Neural progenitor cell (in vitro differentiated cells): ENCODE measurements around the gene KDM2A. TPM values are rescaled to one million over a fixed set of nuclear protein-coding genes. Genes with fewer than 3 reads are reported as not detected.
"Not testable (repeated sequence)": the region's sequence is repeated elsewhere in the genome, so short reads cannot be mapped to it uniquely, and the experiment has no call there.

Experiments
- DNase-seq: peaks from one replicate; pipeline ENCODE4 v3.0.0-alpha.2; 2016; ENCODE audit warnings: low spot score
- H2AFZ ChIP-seq: fragments of 200-600 bp; sonication (generic); replicated peaks from 2 replicates; pipeline ENCODE4 v1.6.1; 2016; ENCODE audit warnings: antibody characterized with exemption
- H3F3A ChIP-seq: fragments of 200-600 bp; sonication (generic); 2 replicates; pipeline ENCODE4 v1.6.1; 2016; ENCODE audit warnings: antibody characterized with exemption, low read depth
- H3K27ac ChIP-seq: fragments of 200-600 bp; sonication (generic); 2 replicates; pipeline ENCODE4 v1.5.1; 2016; ENCODE audit warnings: mild to moderate bottlenecking
- H3K27me3 ChIP-seq: fragments of 200-600 bp; sonication (generic); 2 replicates; pipeline ENCODE4 v1.6.1; 2016; ENCODE audit warnings: mild to moderate bottlenecking, moderate library complexity
- H3K36me3 ChIP-seq: fragments of 200-600 bp; sonication (generic); 2 replicates; pipeline ENCODE4 v1.5.1; 2016
- H3K4me1 ChIP-seq: fragments of 200-600 bp; sonication (generic); 2 replicates; pipeline ENCODE4 v1.6.1; 2016; ENCODE audit warnings: mixed run types
- H3K4me2 ChIP-seq: fragments of 200-600 bp; sonication (generic); 2 replicates; pipeline ENCODE4 v1.6.1; 2016
- H3K4me3 ChIP-seq: fragments of 200-600 bp; sonication (generic); 2 replicates; pipeline ENCODE4 v1.5.1; 2016
- H3K79me2 ChIP-seq: fragments of 200-600 bp; sonication (generic); 2 replicates; pipeline ENCODE4 v1.6.1; 2016; ENCODE audit warnings: low read depth
- H3K9ac ChIP-seq: fragments of 200-600 bp; sonication (generic); 2 replicates; pipeline ENCODE4 v1.6.1; 2016
- H3K9me3 ChIP-seq: fragments of 200-600 bp; sonication (generic); 2 replicates; pipeline ENCODE4 v1.5.1; 2016; ENCODE audit warnings: low read depth
- H4K20me1 ChIP-seq: fragments of 200-600 bp; sonication (generic); 2 replicates; pipeline ENCODE4 v1.6.1; 2016; ENCODE audit warnings: low read depth
- H3K27ac Mint-ChIP-seq: 3 replicates; pipeline ENCODE4 v1.8.0; 2021; ENCODE audit warnings: mixed read lengths
- H3K27me3 Mint-ChIP-seq: 2 replicates; pipeline ENCODE4 v1.8.0; 2022; ENCODE audit warnings: low read depth, mild to moderate bottlenecking, inconsistent platforms, moderate library complexity, mixed read lengths; ENCODE audit not compliant: insufficient read depth
- H3K36me3 Mint-ChIP-seq: 3 replicates; pipeline ENCODE4 v1.8.0; 2021; ENCODE audit warnings: mixed read lengths
- H3K4me1 Mint-ChIP-seq: 3 replicates; pipeline ENCODE4 v1.8.0; 2021; ENCODE audit warnings: mixed read lengths
- H3K4me3 Mint-ChIP-seq: 3 replicates; pipeline ENCODE4 v1.8.0; 2021; ENCODE audit warnings: mild to moderate bottlenecking, moderate library complexity, mixed read lengths
- H3K9me3 Mint-ChIP-seq: 3 replicates; pipeline ENCODE4 v1.8.0; 2020; ENCODE audit warnings: mixed read lengths
- EZH2 ChIP-seq: fragments of 200-600 bp; sonication (generic); IDR thresholded peaks from 2 replicates; pipeline ENCODE4 v1.6.1; 2017; ENCODE audit warnings: antibody characterized with exemption, mild to moderate bottlenecking, moderate library complexity
- EZH2phosphoT487 ChIP-seq: fragments of 200-600 bp; sonication (generic); IDR thresholded peaks from 2 replicates; pipeline ENCODE4 v1.6.1; 2017; ENCODE audit warnings: antibody characterized with exemption
- total RNA-seq: library from RNA; depleted of rRNA; stranded (reverse); fragments of >200 nt; gene quantifications from 2 replicates; pipeline ENCODE4 v1.2.3, GENCODE V29; 2015; ENCODE audit warnings: low replicate concordance
- TF ChIP-seq, protein P1 (sequence below): fragments of 200-600 bp; sonication (generic); IDR thresholded peaks from 2 replicates; pipeline ENCODE4 v1.5.1; 2017; ENCODE audit warnings: antibody characterized with exemption, mild to moderate bottlenecking

KDM2A gene
- total RNA-seq, 1 donor from 2014 or later, result 49.5 TPM

DNA sequence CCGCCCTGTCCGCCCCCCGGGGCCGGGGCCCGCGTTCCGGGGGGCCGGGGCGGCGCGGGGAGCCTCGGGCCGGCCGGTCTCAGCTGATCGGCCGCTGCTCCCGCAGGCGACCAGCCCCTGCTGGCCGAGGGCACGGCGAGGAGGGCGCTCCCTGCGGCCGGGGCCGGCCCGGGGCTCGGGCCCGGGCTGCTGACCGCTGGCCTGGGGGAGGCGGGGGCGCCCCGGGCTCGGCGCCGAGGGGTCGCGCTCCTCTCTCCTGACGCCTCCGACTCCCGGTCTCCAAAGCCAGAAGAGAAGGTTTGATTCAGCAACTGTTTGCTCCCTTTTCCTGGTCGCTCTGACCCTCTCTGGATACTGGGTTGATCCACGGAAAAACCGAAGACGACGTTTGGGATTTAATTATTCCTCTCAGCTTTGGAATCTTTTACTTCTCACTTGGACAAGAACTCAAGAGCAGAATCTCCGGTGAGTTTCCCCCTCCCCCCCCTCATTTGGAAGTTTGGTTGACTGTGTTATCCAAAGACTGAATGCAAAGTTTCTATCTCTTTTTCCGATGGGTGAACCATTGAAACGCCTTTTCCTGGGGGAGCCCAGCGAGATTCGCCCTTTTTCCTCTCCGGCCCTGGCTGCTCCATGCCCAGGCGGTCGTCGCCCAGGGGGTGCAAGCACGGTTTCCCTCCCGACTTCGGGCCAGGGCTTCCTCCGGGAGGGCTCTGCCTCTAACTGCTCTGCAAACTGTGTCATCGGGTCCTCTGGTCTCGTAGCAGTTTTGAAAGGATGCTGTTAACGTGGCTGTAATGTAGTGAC lies 725 bp downstream of the KDM2A start:
- Mint-ChIP-seq H3K36me3 (peaks cover 9% of the 10 kb centered on the region), H3K4me3 (peak overlapping the region; percentile 93), H3K9me3 (no peaks in the 10 kb centered on the region), H3K27me3 (peaks cover 11% of the 10 kb centered on the region), H3K27ac (peak overlapping the region; percentile 98), H3K4me1 (peaks cover 20% of the 10 kb centered on the region)
- H3K4me1 ChIP-seq, result peaks cover 23% of the 10 kb centered on the region
- peaks cover 63% of the 10 kb centered on the region for H3K79me2 ChIP-seq
- no peak for TF ChIP-seq EZH2phosphoT487
- TF ChIP-seq, protein P1, sequence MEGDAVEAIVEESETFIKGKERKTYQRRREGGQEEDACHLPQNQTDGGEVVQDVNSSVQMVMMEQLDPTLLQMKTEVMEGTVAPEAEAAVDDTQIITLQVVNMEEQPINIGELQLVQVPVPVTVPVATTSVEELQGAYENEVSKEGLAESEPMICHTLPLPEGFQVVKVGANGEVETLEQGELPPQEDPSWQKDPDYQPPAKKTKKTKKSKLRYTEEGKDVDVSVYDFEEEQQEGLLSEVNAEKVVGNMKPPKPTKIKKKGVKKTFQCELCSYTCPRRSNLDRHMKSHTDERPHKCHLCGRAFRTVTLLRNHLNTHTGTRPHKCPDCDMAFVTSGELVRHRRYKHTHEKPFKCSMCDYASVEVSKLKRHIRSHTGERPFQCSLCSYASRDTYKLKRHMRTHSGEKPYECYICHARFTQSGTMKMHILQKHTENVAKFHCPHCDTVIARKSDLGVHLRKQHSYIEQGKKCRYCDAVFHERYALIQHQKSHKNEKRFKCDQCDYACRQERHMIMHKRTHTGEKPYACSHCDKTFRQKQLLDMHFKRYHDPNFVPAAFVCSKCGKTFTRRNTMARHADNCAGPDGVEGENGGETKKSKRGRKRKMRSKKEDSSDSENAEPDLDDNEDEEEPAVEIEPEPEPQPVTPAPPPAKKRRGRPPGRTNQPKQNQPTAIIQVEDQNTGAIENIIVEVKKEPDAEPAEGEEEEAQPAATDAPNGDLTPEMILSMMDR, result peak; percentile 15
- TF ChIP-seq EZH2, result no peak
- H4K20me1 ChIP-seq, result peaks cover 51% of the 10 kb centered on the region
- H3K9me3 ChIP-seq, result no peaks in the 10 kb centered on the region
- peaks cover 28% of the 10 kb centered on the region for H3F3A ChIP-seq
- peak; percentile 66 for DNase-seq
- H3K4me2 ChIP-seq, result peak overlapping the region; percentile 95
- no peak overlapping the region for H2AFZ ChIP-seq
- peak overlapping the region; percentile 96 for H3K27ac ChIP-seq
- no peaks in the 10 kb centered on the region for H3K36me3 ChIP-seq
- peak overlapping the region; percentile 85 for H3K9ac ChIP-seq
- peaks cover 12% of the 10 kb centered on the region for H3K27me3 ChIP-seq
- H3K4me3 ChIP-seq, result peak overlapping the region; percentile 95

DNA sequence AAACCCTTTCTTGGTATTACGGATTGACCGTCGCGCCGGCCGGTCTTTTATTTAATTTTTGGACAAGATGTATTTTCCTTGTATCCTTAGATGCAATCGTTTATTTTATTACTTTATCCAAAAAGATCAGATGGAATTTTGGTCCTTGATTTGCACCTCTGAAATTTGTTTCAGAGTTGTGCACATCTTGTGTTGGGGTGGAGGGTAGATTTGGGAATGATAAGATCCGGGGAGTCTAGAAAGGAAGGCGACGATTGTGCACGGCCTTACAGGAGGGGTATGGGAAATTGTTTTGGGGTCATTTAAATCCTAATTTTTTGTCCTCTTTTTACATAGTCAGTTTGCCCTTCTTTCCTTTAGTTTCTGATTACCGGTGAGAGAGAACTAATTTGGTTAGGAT lies 1.4 kb downstream of the KDM2A start:
- Histone ChIP-seq H3K79me2 (peaks cover 70% of the 10 kb centered on the region), H3K27me3 (peaks cover 12% of the 10 kb centered on the region), H3F3A (peaks cover 26% of the 10 kb centered on the region), H4K20me1 (peaks cover 58% of the 10 kb centered on the region), H3K9me3 (no peaks in the 10 kb centered on the region), H3K36me3 (no peaks in the 10 kb centered on the region), H3K9ac (peak overlapping the region; percentile 80), H3K4me3 (peak overlapping the region; percentile 95), H3K4me2 (peak overlapping the region; percentile 95), H3K27ac (no peak overlapping the region), H3K4me1 (peaks cover 23% of the 10 kb centered on the region), H2AFZ (no peak overlapping the region)
- peak overlapping the region; percentile 98 for H3K27ac Mint-ChIP-seq
- no peak for TF ChIP-seq EZH2
- H3K4me1 Mint-ChIP-seq, result peaks cover 20% of the 10 kb centered on the region
- peaks cover 11% of the 10 kb centered on the region for H3K27me3 Mint-ChIP-seq
- DNase-seq, result no peak
- H3K36me3 Mint-ChIP-seq, result peaks cover 12% of the 10 kb centered on the region
- H3K9me3 Mint-ChIP-seq, result no peaks in the 10 kb centered on the region
- H3K4me3 Mint-ChIP-seq, result peak overlapping the region; percentile 93

DNA sequence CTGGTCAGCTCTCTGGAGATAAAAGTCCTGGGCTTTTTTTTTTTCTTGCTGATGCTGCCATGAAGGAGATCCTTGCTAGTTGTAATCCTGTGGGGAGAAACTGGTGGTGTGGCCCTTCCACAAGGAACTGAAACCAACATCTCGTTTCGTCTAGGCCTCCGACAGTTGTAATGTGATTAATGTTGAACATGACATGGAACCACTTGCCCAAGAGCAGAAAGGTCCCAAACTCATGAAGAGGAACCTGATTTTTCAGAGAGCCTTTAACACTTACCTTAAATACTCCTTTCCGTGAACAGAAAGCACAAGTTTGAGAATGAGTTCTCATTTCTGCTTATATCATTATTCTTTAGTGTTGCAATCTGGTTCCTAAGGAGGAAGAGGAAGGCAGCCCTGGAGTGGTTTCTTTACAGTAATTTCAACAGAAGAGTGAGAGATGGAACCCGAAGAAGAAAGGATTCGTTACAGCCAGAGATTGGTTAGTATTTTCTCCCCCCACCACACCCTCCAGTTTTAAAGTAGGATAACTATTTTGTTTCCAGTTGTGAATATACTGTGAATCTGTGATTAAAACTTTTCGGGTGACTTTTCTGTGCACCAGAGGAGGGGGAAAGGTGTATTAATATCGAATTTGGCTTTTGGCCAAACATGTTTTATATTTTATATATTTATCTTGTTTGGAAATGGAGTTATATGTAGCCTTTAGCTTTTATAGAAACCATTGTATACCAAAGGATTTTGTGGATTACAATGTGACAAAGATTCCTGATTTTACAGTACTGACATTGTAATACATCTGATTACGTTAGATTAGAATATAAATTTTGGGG lies 2.0 kb downstream of the KDM2A start:
- Mint-ChIP-seq H3K9me3 (no peaks in the 10 kb centered on the region), H3K4me3 (peak overlapping the region; percentile 93), H3K27me3 (peaks cover 11% of the 10 kb centered on the region), H3K27ac (peak overlapping the region; percentile 52), H3K4me1 (peaks cover 20% of the 10 kb centered on the region), H3K36me3 (peaks cover 12% of the 10 kb centered on the region)
- peaks cover 23% of the 10 kb centered on the region for H3K4me1 ChIP-seq
- H3K4me3 ChIP-seq, result peak overlapping the region; percentile 95
- H3K27me3 ChIP-seq, result peaks cover 12% of the 10 kb centered on the region
- no peaks in the 10 kb centered on the region for H3K36me3 ChIP-seq
- no peaks in the 10 kb centered on the region for H3K9me3 ChIP-seq
- no peak overlapping the region for H3K27ac ChIP-seq
- peaks cover 19% of the 10 kb centered on the region for H3F3A ChIP-seq
- no peak overlapping the region for H2AFZ ChIP-seq
- H4K20me1 ChIP-seq, result peaks cover 62% of the 10 kb centered on the region
- no peak for DNase-seq
- peak overlapping the region; percentile 95 for H3K4me2 ChIP-seq
- H3K9ac ChIP-seq, result peak overlapping the region; percentile 80
- H3K79me2 ChIP-seq, result peaks cover 76% of the 10 kb centered on the region
- TF ChIP-seq EZH2, result no peak
- TF ChIP-seq, protein P1, result no peak
- no peak for TF ChIP-seq EZH2phosphoT487

DNA sequence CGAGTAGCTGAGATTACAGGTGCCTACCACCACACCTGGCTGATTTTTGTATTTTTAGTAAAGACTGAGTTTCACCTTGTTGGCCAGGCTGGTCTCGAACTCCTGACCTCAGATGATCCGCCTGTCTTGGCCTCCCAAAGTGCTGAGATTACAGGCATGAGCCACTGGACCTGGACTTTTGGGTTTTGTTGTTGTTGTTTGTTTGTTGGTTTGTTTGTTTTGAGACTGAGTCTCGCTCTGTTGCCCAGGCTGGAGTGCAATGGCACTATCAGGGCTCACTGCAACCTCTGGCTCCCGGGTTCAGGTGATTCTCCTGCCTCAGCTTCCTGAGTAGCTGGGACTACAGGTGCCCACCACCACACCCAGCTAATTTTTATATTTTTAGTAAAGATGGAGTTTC lies 4.7 kb downstream of the KDM2A start:
- H3K4me3 ChIP-seq, H2AFZ ChIP-seq, H3K4me2 ChIP-seq, H3K9ac ChIP-seq, H3K9me3 Mint-ChIP-seq, H3K27ac Mint-ChIP-seq, H3K4me3 Mint-ChIP-seq, H3K27ac ChIP-seq, H3K27me3 Mint-ChIP-seq, DNase-seq, H3K9me3 ChIP-seq, H3K36me3 ChIP-seq, H3K27me3 ChIP-seq: not testable (repeated sequence)
- Histone ChIP-seq H4K20me1 (peaks cover 89% of the 10 kb centered on the region), H3F3A (peaks cover 10% of the 10 kb centered on the region), H3K79me2 (peaks cover 97% of the 10 kb centered on the region), H3K4me1 (peaks cover 11% of the 10 kb centered on the region)
- Mint-ChIP-seq H3K36me3 (peaks cover 17% of the 10 kb centered on the region), H3K4me1 (peaks cover 11% of the 10 kb centered on the region)

DNA sequence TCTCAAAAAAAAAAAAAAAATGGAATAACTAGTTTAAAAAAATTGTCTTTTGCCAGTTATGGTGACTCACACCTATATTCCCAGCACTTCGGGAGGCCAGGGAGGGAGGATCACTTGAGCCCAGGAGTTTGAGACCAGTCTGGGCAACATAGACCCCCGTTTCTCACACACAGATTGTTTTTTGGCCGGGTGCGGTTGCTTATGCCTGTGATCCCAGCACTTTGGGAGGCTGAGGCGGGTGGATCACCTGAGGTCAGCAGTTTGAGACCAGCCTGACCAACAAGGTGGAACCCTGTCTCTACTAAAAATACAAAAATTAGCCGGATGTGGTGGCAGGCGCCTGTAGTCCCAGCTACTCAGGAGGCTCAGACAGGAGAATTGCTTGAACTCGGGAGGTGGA lies 7.2 kb downstream of the KDM2A start:
- H3K4me1 Mint-ChIP-seq, H3K36me3 ChIP-seq, H3K4me1 ChIP-seq, H2AFZ ChIP-seq, DNase-seq, H3K27ac Mint-ChIP-seq, H3K9ac ChIP-seq, H3K9me3 Mint-ChIP-seq, H3K9me3 ChIP-seq, H3K4me2 ChIP-seq, H3K27me3 Mint-ChIP-seq, H3K27me3 ChIP-seq, H3K4me3 ChIP-seq, H3K27ac ChIP-seq, H3K4me3 Mint-ChIP-seq: not testable (repeated sequence)
- Histone ChIP-seq H3F3A (peaks cover 12% of the 10 kb centered on the region), H4K20me1 (peaks cover 95% of the 10 kb centered on the region), H3K79me2 (peaks cover 100% of the 10 kb centered on the region)
- peaks cover 23% of the 10 kb centered on the region for H3K36me3 Mint-ChIP-seq
